Astrocyte (in vitro differentiated cells and primary cell): ENCODE results near the gene ASCL2. TPM values are rescaled to one million over a fixed set of nuclear protein-coding genes. Genes with fewer than 3 reads are reported as not detected.
A peak's percentile ranks its signal among the peaks of the same experiment; 100 is the strongest.

Source experiments
- DNase-seq: peaks from one replicate; pipeline ENCODE4 v3.0.0-alpha.2; 2010; ENCODE audit warnings: low read depth
- FAIRE-seq: peaks from 2 replicates; lab custom pipeline; 2011; peaks lifted over from hg19 to GRCh38; lab: Jason Lieb, UNC
- H2AFZ ChIP-seq: 2 replicates; pipeline ENCODE4 v1.6.0; 2012; ENCODE audit warnings: low read depth, low read length, inconsistent platforms
- H3K27ac ChIP-seq: 2 replicates; pipeline ENCODE4 v1.5.1; 2011; ENCODE audit warnings: low read depth, low read length, inconsistent platforms
- H3K27me3 ChIP-seq: 2 replicates; pipeline ENCODE4 v1.6.0; 2011; ENCODE audit warnings: low read length, inconsistent platforms; ENCODE audit not compliant: insufficient read depth
- H3K36me3 ChIP-seq: 2 replicates; pipeline ENCODE4 v1.5.1; 2011; ENCODE audit warnings: low read length, inconsistent platforms; ENCODE audit not compliant: insufficient read depth
- H3K4me1 ChIP-seq: 2 replicates; pipeline ENCODE4 v1.5.1; 2011; ENCODE audit warnings: low read length, inconsistent platforms; ENCODE audit not compliant: insufficient read depth
- H3K4me2 ChIP-seq: 2 replicates; pipeline ENCODE4 v1.6.0; 2012; ENCODE audit warnings: low read length, inconsistent platforms
- H3K4me3 ChIP-seq: 2 replicates; pipeline ENCODE4 v1.5.1; 2011; ENCODE audit warnings: low read depth, mild to moderate bottlenecking, low read length, inconsistent platforms; ENCODE audit not compliant: insufficient read depth
- H3K79me2 ChIP-seq: 2 replicates; pipeline ENCODE4 v1.6.0; 2012; ENCODE audit warnings: mild to moderate bottlenecking, low read length, inconsistent platforms; ENCODE audit not compliant: insufficient read depth
- H3K9ac ChIP-seq: 2 replicates; pipeline ENCODE4 v1.6.0; 2012; ENCODE audit warnings: mild to moderate bottlenecking, low read length, inconsistent platforms
- H3K9me3 ChIP-seq: 2 replicates; pipeline ENCODE4 v1.5.1; 2012; ENCODE audit warnings: low read depth, mild to moderate bottlenecking, low read length, inconsistent platforms; ENCODE audit not compliant: insufficient read depth
- H4K20me1 ChIP-seq: 2 replicates; pipeline ENCODE4 v1.6.0; 2012; ENCODE audit warnings: low read length, inconsistent platforms; ENCODE audit not compliant: insufficient read depth
- H3K27ac Mint-ChIP-seq: one replicate; pipeline ENCODE4 v1.8.0; 2021; ENCODE audit warnings: mild to moderate bottlenecking, mixed read lengths; ENCODE audit not compliant: unreplicated experiment
- H3K27me3 Mint-ChIP-seq: one replicate; pipeline ENCODE4 v1.8.0; 2021; ENCODE audit warnings: low read depth, mixed read lengths; ENCODE audit not compliant: unreplicated experiment
- H3K36me3 Mint-ChIP-seq: one replicate; pipeline ENCODE4 v1.8.0; 2021; ENCODE audit warnings: low read depth, mixed read lengths; ENCODE audit not compliant: unreplicated experiment
- H3K4me1 Mint-ChIP-seq: one replicate; pipeline ENCODE4 v1.8.0; 2021; ENCODE audit warnings: low read depth, mixed read lengths; ENCODE audit not compliant: unreplicated experiment
- H3K4me3 Mint-ChIP-seq: one replicate; pipeline ENCODE4 v1.8.0; 2021; ENCODE audit warnings: mild to moderate bottlenecking, moderate library complexity, mixed read lengths; ENCODE audit not compliant: unreplicated experiment
- H3K9me3 Mint-ChIP-seq: one replicate; pipeline ENCODE4 v1.8.0; 2021; ENCODE audit warnings: mild to moderate bottlenecking, mixed read lengths; ENCODE audit not compliant: unreplicated experiment
- CTCF ChIP-seq: IDR thresholded peaks from 2 replicates; pipeline ENCODE4 v1.5.1; 2011; ENCODE audit warnings: low read depth, mild to moderate bottlenecking, inconsistent platforms, low read length, moderate library complexity; ENCODE audit not compliant: insufficient read depth
- EZH2 ChIP-seq: IDR thresholded peaks from 2 replicates; pipeline ENCODE4 v1.6.1; 2012; ENCODE audit warnings: mild to moderate bottlenecking, low read length, inconsistent platforms; ENCODE audit not compliant: insufficient read depth
- total RNA-seq: library from RNA; stranded (reverse); gene quantifications from 2 replicates; pipeline ENCODE4 v1.2.1, GENCODE V29; 2021

Gene ASCL2
- total RNA-seq, 1 donor from 2014 or later, result not detected

- H3K79me2 ChIP-seq, result no peaks in the 10 kb centered on the region
- no peaks in the 10 kb centered on the region for H3K9me3 ChIP-seq
- no peak for DNase-seq
- TF ChIP-seq EZH2 (no peak), CTCF (no peak)
- no peak overlapping the region for H3K9ac ChIP-seq
- H3K27ac ChIP-seq, result no peak overlapping the region
- H4K20me1 ChIP-seq, result no peaks in the 10 kb centered on the region
- Mint-ChIP-seq H3K4me3 (no peak overlapping the region), H3K27ac (no peak overlapping the region), H3K27me3 (no peaks in the 10 kb centered on the region), H3K9me3 (no peaks in the 10 kb centered on the region), H3K36me3 (no peaks in the 10 kb centered on the region), H3K4me1 (peaks cover under 1% of the 10 kb centered on the region)
- H3K27me3 ChIP-seq, result no peaks in the 10 kb centered on the region
- H3K36me3 ChIP-seq, result no peaks in the 10 kb centered on the region
- H3K4me2 ChIP-seq, result no peak overlapping the region
- H3K4me3 ChIP-seq, result no peak overlapping the region
- no peak for FAIRE-seq
- H2AFZ ChIP-seq, result peak overlapping the region; percentile 63
- H3K4me1 ChIP-seq, result peaks cover 16% of the 10 kb centered on the region
Measured at GRCh38 chr11:2311353-2312133, 41.2 kb upstream of the ASCL2 start.

- H4K20me1 ChIP-seq, result no peaks in the 10 kb centered on the region
- H2AFZ ChIP-seq, result no peak overlapping the region
- no peaks in the 10 kb centered on the region for H3K36me3 Mint-ChIP-seq
- H3K27ac ChIP-seq, result no peak overlapping the region
- no peak for FAIRE-seq
- no peaks in the 10 kb centered on the region for H3K36me3 ChIP-seq
- H3K4me2 ChIP-seq, result no peak overlapping the region
- no peaks in the 10 kb centered on the region for H3K27me3 Mint-ChIP-seq
- no peak overlapping the region for H3K4me3 ChIP-seq
- H3K4me1 Mint-ChIP-seq, result peaks cover 5% of the 10 kb centered on the region
- H3K9ac ChIP-seq, result no peak overlapping the region
- no peak for TF ChIP-seq EZH2
- TF ChIP-seq CTCF, result no peak
- H3K4me3 Mint-ChIP-seq, result no peak overlapping the region
- no peaks in the 10 kb centered on the region for H3K79me2 ChIP-seq
- H3K27me3 ChIP-seq, result no peaks in the 10 kb centered on the region
- H3K27ac Mint-ChIP-seq, result no peak overlapping the region
- no peak for DNase-seq
- peaks cover 22% of the 10 kb centered on the region for H3K4me1 ChIP-seq
- H3K9me3 ChIP-seq, result no peaks in the 10 kb centered on the region
- H3K9me3 Mint-ChIP-seq, result no peaks in the 10 kb centered on the region
Measured at GRCh38 chr11:2310786-2311352, 40.5 kb upstream of the ASCL2 start.
